ENCODE results near the gene ZFYVE1. TPM values are rescaled to one million over a fixed set of nuclear protein-coding genes. Genes with fewer than 3 reads are reported as not detected.

ZFYVE1 gene
- total and polyA plus RNA-seq, 2 donors (not counting 3 experiments of a cell fraction or from before 2014, with no cell fraction given): 27.3 to 29.2 TPM

GRCh38 chr14:72947366-72948160, 79.3 kb downstream of the ZFYVE1 start:
- Histone ChIP-seq H4K20me1 (replicated peaks; ENCODE audit: control insufficient read depth, extremely low read depth, insufficient read depth, low read length) (no peaks in the 10 kb centered on the region), H3K79me2 (ENCODE audit: control insufficient read depth, insufficient read depth, low read length) (no peaks in the 10 kb centered on the region), H3K4me1 (ENCODE audit: control insufficient read depth, extremely low read depth, insufficient read depth, low read length) (no peaks in the 10 kb centered on the region), H3K27ac (ENCODE audit: insufficient read depth, low read depth, low read length) (no peak overlapping the region), H3K27me3 (ENCODE audit: control insufficient read depth in 2 of 2, insufficient read depth in 2 of 2, low read length in 2 of 2) (no peaks in the 10 kb centered on the region), H3K4me2 (ENCODE audit: insufficient read depth, low read length) (no peak overlapping the region), H3K4me3 (replicated peaks in 1 of 3; ENCODE audit: insufficient read depth in 1 of 3, low read depth in 1 of 3, low read length in 3 of 3) (no peak overlapping the region), H3K36me3 (ENCODE audit: control insufficient read depth in 2 of 2, extremely low read depth in 1 of 2, insufficient read depth in 2 of 2, low read length in 2 of 2) (peaks cover 2 to 7% of the 10 kb centered on the region in 2 experiments), H2AFZ (ENCODE audit: low read depth, low read length) (no peak overlapping the region), H3K9me3 (replicated peaks; ENCODE audit: control insufficient read depth, insufficient read depth, low read length) (no peaks in the 10 kb centered on the region), H3K9ac (replicated peaks; ENCODE audit: extremely low read depth, insufficient read depth, low read length) (no peak overlapping the region), H3K9me1 (replicated peaks; ENCODE audit: control insufficient read depth, extremely low read depth, insufficient read depth, low read length) (no peaks in the 10 kb centered on the region)
- dilution Hi-C loops (cut with MboI; ENCODE audit: extremely low pct_ligation_motif_present, low sequenced_read_pairs) (no loop called here), intact Hi-C loops (cut with micrococcal nuclease) (loop anchor here (1.0 kb wide), 2 partner anchors 42 to 433 kb away; no protein-coding TSS in a partner anchor)
- TF ChIP-seq GATA2 (IDR thresholded peaks at IDR 0.05; ENCODE audit: insufficient read depth, insufficient read length, low read depth, low read length): peak; percentile 18
- TF ChIP-seq, protein P1, sequence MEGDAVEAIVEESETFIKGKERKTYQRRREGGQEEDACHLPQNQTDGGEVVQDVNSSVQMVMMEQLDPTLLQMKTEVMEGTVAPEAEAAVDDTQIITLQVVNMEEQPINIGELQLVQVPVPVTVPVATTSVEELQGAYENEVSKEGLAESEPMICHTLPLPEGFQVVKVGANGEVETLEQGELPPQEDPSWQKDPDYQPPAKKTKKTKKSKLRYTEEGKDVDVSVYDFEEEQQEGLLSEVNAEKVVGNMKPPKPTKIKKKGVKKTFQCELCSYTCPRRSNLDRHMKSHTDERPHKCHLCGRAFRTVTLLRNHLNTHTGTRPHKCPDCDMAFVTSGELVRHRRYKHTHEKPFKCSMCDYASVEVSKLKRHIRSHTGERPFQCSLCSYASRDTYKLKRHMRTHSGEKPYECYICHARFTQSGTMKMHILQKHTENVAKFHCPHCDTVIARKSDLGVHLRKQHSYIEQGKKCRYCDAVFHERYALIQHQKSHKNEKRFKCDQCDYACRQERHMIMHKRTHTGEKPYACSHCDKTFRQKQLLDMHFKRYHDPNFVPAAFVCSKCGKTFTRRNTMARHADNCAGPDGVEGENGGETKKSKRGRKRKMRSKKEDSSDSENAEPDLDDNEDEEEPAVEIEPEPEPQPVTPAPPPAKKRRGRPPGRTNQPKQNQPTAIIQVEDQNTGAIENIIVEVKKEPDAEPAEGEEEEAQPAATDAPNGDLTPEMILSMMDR (IDR thresholded peaks at IDR 0.05; ENCODE audit: extremely low read depth in 1 of 2, insufficient read depth in 1 of 2, low read depth in 1 of 2, low read length in 2 of 2): no peak
- no peak for DNase-seq (ENCODE audit: low read depth, low spot score)
- CTCF ChIA-PET: interaction anchor here (1.0 to 7.0 kb wide), 11 partner anchors 30 to 443 kb away, joined by 3 to 751 read pairs (median 10); partner anchors contain the start of genes DPF3 and RBM25
- BruUV-seq (replicated peaks): no TSS peak
- peak; percentile 60 for FAIRE-seq
- POLR2A ChIA-PET: no interaction called here

DNA sequence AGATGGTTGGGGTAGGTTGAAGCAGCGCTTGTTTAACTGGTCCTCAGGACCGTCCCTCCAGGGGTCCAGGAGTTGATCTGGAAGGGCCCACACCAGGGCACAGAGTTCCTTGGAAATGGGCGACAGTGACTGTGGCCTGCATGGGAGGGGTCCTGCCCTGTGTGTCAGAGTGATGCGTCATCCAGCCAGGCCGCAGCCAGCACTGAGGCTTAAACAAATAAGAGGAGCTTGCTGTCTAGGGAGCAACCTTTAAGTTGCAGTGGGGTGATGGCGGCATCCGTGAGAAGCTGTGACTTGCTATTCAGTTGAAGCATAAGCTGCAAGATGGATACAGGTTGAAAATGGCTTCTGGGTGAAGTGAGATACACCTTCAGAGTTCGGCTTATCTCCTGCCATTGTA, 80.4 kb downstream of the ZFYVE1 start:
- Histone ChIP-seq H3K9ac (replicated peaks; ENCODE audit: extremely low read depth, insufficient read depth, low read length) (no peak overlapping the region), H3K4me2 (ENCODE audit: insufficient read depth, low read length) (no peak overlapping the region), H3K27me3 (ENCODE audit: control insufficient read depth in 2 of 2, insufficient read depth in 2 of 2, low read length in 2 of 2) (no peaks in the 10 kb centered on the region), H3K79me2 (ENCODE audit: control insufficient read depth, insufficient read depth, low read length) (no peaks in the 10 kb centered on the region), H3K4me3 (replicated peaks in 1 of 3; ENCODE audit: insufficient read depth in 1 of 3, low read depth in 1 of 3, low read length in 3 of 3) (no peak overlapping the region), H3K9me3 (replicated peaks; ENCODE audit: control insufficient read depth, insufficient read depth, low read length) (no peaks in the 10 kb centered on the region), H3K27ac (ENCODE audit: insufficient read depth, low read depth, low read length) (no peak overlapping the region), H4K20me1 (replicated peaks; ENCODE audit: control insufficient read depth, extremely low read depth, insufficient read depth, low read length) (no peaks in the 10 kb centered on the region), H3K4me1 (ENCODE audit: control insufficient read depth, extremely low read depth, insufficient read depth, low read length) (no peaks in the 10 kb centered on the region), H3K36me3 (ENCODE audit: control insufficient read depth in 2 of 2, extremely low read depth in 1 of 2, insufficient read depth in 2 of 2, low read length in 2 of 2) (peaks cover 2 to 7% of the 10 kb centered on the region in 2 experiments), H2AFZ (ENCODE audit: low read depth, low read length) (no peak overlapping the region), H3K9me1 (replicated peaks; ENCODE audit: control insufficient read depth, extremely low read depth, insufficient read depth, low read length) (no peaks in the 10 kb centered on the region)
- FAIRE-seq (no peak), DNase-seq (ENCODE audit: low read depth, low spot score) (no peak)
- CTCF ChIA-PET: interaction anchor here (7.0 kb wide), 1 partner anchor 433 kb away, joined by 751 read pairs; no protein-coding TSS in a partner anchor
- TF ChIP-seq EZH2 (IDR thresholded peaks at IDR 0.05; ENCODE audit: borderline replicate concordance, low read depth, low read length, severe bottlenecking) (no peak), POLR2AphosphoS5 (IDR thresholded peaks at IDR 0.05; ENCODE audit: insufficient read depth, low read depth, low read length) (no peak), GATA2 (IDR thresholded peaks at IDR 0.05; ENCODE audit: insufficient read depth, insufficient read length, low read depth, low read length) (no peak), JUN (IDR thresholded peaks at IDR 0.05; ENCODE audit: borderline replicate concordance, insufficient read depth, insufficient read length, low read depth) (no peak), FOS (IDR thresholded peaks at IDR 0.05; ENCODE audit: borderline replicate concordance, insufficient read depth, low read length) (no peak), MYC (IDR thresholded peaks at IDR 0.05; ENCODE audit: low read depth, low read length) (no peak), POLR2A (IDR thresholded peaks at IDR 0.05; ENCODE audit: low read depth, low read length) (no peak), MAX (IDR thresholded peaks at IDR 0.05; ENCODE audit: insufficient read depth, insufficient read length) (no peak)
- TF ChIP-seq, protein P1 (IDR thresholded peaks at IDR 0.05; ENCODE audit: extremely low read depth in 1 of 2, insufficient read depth in 1 of 2, low read depth in 1 of 2, low read length in 2 of 2): no peak
- BruUV-seq (replicated peaks): no TSS peak
- dilution Hi-C loops (cut with MboI; ENCODE audit: extremely low pct_ligation_motif_present, low sequenced_read_pairs) (no loop called here), intact Hi-C loops (cut with micrococcal nuclease) (no loop called here)
- POLR2A ChIA-PET: no interaction called here
